ENCODE measurements around the gene ATP11A. TPM values are rescaled to one million over a fixed set of nuclear protein-coding genes. Genes with fewer than 3 reads are reported as not detected.

Gene ATP11A
- total and polyA plus RNA-seq, 2 experiments from 2014 or later: 12.3 to 52.6 TPM

- H3K27ac Mint-ChIP-seq: no peak overlapping the region
- TF ChIP-seq, protein P1, sequence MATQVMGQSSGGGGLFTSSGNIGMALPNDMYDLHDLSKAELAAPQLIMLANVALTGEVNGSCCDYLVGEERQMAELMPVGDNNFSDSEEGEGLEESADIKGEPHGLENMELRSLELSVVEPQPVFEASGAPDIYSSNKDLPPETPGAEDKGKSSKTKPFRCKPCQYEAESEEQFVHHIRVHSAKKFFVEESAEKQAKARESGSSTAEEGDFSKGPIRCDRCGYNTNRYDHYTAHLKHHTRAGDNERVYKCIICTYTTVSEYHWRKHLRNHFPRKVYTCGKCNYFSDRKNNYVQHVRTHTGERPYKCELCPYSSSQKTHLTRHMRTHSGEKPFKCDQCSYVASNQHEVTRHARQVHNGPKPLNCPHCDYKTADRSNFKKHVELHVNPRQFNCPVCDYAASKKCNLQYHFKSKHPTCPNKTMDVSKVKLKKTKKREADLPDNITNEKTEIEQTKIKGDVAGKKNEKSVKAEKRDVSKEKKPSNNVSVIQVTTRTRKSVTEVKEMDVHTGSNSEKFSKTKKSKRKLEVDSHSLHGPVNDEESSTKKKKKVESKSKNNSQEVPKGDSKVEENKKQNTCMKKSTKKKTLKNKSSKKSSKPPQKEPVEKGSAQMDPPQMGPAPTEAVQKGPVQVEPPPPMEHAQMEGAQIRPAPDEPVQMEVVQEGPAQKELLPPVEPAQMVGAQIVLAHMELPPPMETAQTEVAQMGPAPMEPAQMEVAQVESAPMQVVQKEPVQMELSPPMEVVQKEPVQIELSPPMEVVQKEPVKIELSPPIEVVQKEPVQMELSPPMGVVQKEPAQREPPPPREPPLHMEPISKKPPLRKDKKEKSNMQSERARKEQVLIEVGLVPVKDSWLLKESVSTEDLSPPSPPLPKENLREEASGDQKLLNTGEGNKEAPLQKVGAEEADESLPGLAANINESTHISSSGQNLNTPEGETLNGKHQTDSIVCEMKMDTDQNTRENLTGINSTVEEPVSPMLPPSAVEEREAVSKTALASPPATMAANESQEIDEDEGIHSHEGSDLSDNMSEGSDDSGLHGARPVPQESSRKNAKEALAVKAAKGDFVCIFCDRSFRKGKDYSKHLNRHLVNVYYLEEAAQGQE (IDR thresholded peaks at IDR 0.05; ENCODE audit: unreplicated experiment): no peak
- no peak for TF ChIP-seq EZH2 (IDR thresholded peaks at IDR 0.05; ENCODE audit: low read depth, unreplicated experiment)
- no peak for TF ChIP-seq CREB1 (CRISPR knock-in tag; IDR thresholded peaks at IDR 0.05; ENCODE audit: low read depth)
- TF ChIP-seq EZH2phosphoT487 (IDR thresholded peaks at IDR 0.05; ENCODE audit: unreplicated experiment): no peak
- no peak for TF ChIP-seq STAT1 (IDR thresholded peaks at IDR 0.05; ENCODE audit: unreplicated experiment)
- TF ChIP-seq ZNF462 (CRISPR knock-in tag; IDR thresholded peaks at IDR 0.05): no peak
- TF ChIP-seq, protein P2, sequence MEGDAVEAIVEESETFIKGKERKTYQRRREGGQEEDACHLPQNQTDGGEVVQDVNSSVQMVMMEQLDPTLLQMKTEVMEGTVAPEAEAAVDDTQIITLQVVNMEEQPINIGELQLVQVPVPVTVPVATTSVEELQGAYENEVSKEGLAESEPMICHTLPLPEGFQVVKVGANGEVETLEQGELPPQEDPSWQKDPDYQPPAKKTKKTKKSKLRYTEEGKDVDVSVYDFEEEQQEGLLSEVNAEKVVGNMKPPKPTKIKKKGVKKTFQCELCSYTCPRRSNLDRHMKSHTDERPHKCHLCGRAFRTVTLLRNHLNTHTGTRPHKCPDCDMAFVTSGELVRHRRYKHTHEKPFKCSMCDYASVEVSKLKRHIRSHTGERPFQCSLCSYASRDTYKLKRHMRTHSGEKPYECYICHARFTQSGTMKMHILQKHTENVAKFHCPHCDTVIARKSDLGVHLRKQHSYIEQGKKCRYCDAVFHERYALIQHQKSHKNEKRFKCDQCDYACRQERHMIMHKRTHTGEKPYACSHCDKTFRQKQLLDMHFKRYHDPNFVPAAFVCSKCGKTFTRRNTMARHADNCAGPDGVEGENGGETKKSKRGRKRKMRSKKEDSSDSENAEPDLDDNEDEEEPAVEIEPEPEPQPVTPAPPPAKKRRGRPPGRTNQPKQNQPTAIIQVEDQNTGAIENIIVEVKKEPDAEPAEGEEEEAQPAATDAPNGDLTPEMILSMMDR (conservative IDR thresholded peaks at IDR 0.05; ENCODE audit: low read depth in 2 of 2): no peak
- no peak for TF ChIP-seq NANOG (IDR thresholded peaks at IDR 0.05; ENCODE audit: borderline replicate concordance)
- no peak for TF ChIP-seq JUNB (IDR thresholded peaks at IDR 0.05; ENCODE audit: unreplicated experiment)
- TF ChIP-seq ZNF114 (CRISPR knock-in tag; IDR thresholded peaks at IDR 0.05): no peak
- TF ChIP-seq ZNF331 (CRISPR knock-in tag; IDR thresholded peaks at IDR 0.05; ENCODE audit: low read depth): no peak
- no peak for TF ChIP-seq POLR2AphosphoS5 (IDR thresholded peaks at IDR 0.05; ENCODE audit: low read depth)
- no peak for TF ChIP-seq ETS1 (IDR thresholded peaks at IDR 0.05)
Measured at GRCh38 chr13:112822851-112823250, 133.0 kb downstream of the ATP11A start.

More at GRCh38 chr13:112822851-112823250, 133.0 kb downstream of the ATP11A start:
- Histone ChIP-seq H3K27ac (ENCODE audit: low read depth) (no peak overlapping the region), H3K36me3 (ENCODE audit: insufficient read depth) (peaks cover 17% of the 10 kb centered on the region), H3K4me2 (no peak overlapping the region), H3K9me2 (ENCODE audit: insufficient read depth) (no peaks in the 10 kb centered on the region), H3K79me2 (replicated peaks; ENCODE audit: insufficient read depth) (no peaks in the 10 kb centered on the region), H3F3A (replicated peaks; ENCODE audit: low read depth) (no peaks in the 10 kb centered on the region), H2AFZ (no peak overlapping the region), H3K4me1 (ENCODE audit: insufficient read depth) (no peaks in the 10 kb centered on the region), H4K20me1 (replicated peaks; ENCODE audit: insufficient read depth) (peaks cover 5% of the 10 kb centered on the region), H3K27me3 (ENCODE audit: insufficient read depth) (no peaks in the 10 kb centered on the region), H3K4me3 (no peak overlapping the region)
- H3K27me3 Mint-ChIP-seq (ENCODE audit: insufficient read depth, low read depth, poor library complexity): peaks cover 4% of the 10 kb centered on the region
- no peak overlapping the region for H3K4me3 Mint-ChIP-seq
- peaks cover 17% of the 10 kb centered on the region for H3K9me3 Mint-ChIP-seq
- ATAC-seq (no peak), DNase-seq (ENCODE audit: low spot score) (no peak)
- H3K4me1 Mint-ChIP-seq: no peaks in the 10 kb centered on the region
- H3K36me3 Mint-ChIP-seq (ENCODE audit: low read depth): peaks cover 77% of the 10 kb centered on the region

Data from GM23338 (cell line).